OCI-LY7 (cell line): ENCODE measurements around the gene KLK11.

Experiments used
- CTCF ChIP-seq: fragments of 200-600 bp; sonication (generic); conservative IDR thresholded peaks from 2 replicates; pipeline ENCODE4 v1.5.1; 2014; ENCODE audit warnings: mild to moderate bottlenecking, antibody characterized with exemption, low read length, moderate library complexity, mixed read lengths
- EZH2phosphoT487 ChIP-seq: fragments of 200-600 bp; sonication (generic); IDR thresholded peaks from 2 replicates; pipeline ENCODE4 v1.6.1; 2018; ENCODE audit warnings: low read depth, borderline replicate concordance, mild to moderate bottlenecking, mixed run types, antibody characterized with exemption, low read length, moderate library complexity, mixed read lengths

GRCh38 chr19:51031220-51031879 is 4.9 kb upstream of the KLK11 start:
- TF ChIP-seq CTCF (no peak), EZH2phosphoT487 (no peak)
